Right renal cortex interstitium (tissue), 3 donors: ENCODE data around the gene SIX1. TPM values are rescaled to one million over a fixed set of nuclear protein-coding genes. Genes with fewer than 3 reads are reported as not detected.

Source experiments
- DNase-seq, 3 donors: peaks; one replicate each; pipeline ENCODE4 v3.0.0-alpha.2; 2013; ENCODE audit warnings: low read depth in 3 of 3, low spot score in 2 of 3
- polyA plus RNA-seq, 3 donors: library from polyadenylated mRNA; unstranded; fragments of 120-200 nt; gene quantifications; one replicate each; pipeline ENCODE4 v1.2.1, GENCODE V29; 2013; ENCODE audit not compliant: insufficient read length in 3 of 3

Gene SIX1
- polyA plus RNA-seq, 3 donors, result 7.5 to 12.4 (median 10.3) TPM

DNA sequence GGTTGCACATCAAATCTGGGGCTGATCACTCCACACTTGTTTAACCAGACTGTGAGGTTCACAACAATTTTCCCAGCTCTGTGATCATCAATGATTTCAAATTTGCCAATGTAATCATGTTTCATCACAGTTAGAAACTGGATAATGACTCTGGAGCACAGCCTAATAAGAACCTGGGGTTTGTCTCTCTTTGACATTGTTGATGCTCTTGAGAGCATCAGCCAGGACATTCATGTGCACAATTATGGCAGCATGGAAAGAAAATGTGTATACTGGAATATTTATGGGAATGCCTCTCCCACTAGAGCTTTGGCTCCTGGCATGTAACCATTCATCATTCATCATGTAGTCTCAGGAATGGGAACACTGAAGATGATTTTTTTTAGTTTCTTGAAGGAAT is 47.0 kb downstream of the SIX1 start:
- DNase-seq, result no peak

DNA sequence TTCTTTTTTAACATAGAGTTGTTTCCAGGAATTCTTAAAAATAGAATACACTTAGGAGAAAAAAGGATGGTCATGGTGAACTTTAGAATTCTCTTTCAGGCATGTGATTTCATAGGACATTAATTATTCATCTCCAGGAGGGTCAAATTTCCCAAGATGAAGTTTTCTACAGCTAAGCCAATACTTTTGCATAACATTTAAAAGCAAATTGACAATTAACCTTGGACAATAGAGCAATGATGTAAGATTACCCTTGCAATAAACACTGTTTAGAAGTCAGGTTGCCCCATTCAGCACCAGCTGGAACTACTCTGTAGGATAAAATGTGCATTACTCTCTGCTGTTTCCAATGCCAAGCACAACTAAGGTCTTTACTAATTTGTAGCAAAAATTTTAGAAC is 49.5 kb downstream of the SIX1 start:
- no peak for DNase-seq

DNA sequence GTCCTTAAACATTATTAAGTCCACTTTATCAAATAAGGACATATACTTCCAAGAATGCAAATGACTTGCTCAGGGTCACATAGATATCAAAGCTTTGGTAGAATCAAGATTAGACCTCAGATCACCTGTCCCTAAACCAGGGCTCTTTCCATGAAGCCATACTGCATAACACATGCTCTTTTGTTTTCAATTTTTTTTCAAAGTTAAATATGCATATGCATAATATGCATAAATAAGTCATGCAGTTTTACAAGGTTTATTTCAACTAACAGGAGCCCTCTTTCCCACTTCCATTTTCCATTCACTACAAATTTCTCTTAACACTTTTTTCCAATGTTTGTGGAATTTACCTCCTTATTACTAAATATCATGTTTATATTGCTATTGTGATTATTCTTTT is 53.1 kb downstream of the SIX1 start:
- no peak for DNase-seq

DNA sequence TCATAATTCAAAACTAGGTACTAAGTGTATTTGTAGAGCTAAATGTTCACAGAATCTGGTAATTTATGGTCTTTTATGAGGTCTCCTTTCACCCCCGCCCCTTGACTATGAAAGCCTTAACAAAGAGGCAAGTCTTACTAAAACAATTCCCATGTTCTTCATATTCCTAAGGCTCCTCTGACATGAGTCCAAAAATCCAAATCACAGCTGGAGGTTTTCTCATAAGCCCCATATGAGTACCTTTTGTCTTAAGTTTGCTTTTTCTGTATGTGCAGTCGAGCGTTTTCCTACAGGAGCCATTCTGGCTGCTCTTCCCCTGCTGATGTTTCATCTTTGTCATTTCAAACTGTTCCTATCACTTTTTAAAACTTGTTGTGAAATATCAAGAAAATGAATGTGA is 55.2 kb downstream of the SIX1 start:
- DNase-seq, result no peak

Other genes starting within 250 kb of the SIX1 start
- gene C14orf39, start 163.4 kb downstream of the SIX1 start, polyA plus RNA-seq, result under 1 TPM; 0.21 to 0.47 (median 0.43) TPM
- not detected for gene SIX6, start 140.3 kb downstream of the SIX1 start, polyA plus RNA-seq
- gene SIX4, start 74.9 kb upstream of the SIX1 start, polyA plus RNA-seq, result 1 to 10 TPM; 6.5 to 7.3 (median 6.9) TPM
- gene MNAT1, start 85.3 kb upstream of the SIX1 start, polyA plus RNA-seq, result 10 to 100 TPM; 50.3 to 57.2 (median 53.1) TPM